SK-N-SH (cell line): ENCODE data around the gene VTCN1. TPM values are rescaled to one million over a fixed set of nuclear protein-coding genes. Genes with fewer than 3 reads are reported as not detected.

Experiments used
- CTCF ChIA-PET: fragments of 300-600, 350-600 bp; formaldehyde crosslinking; extraction: SDS; loops from one replicate; lab custom pipeline; 2021; lab: Yijun Ruan, JAX
- POLR2A ChIA-PET: fragments of 350-600 bp; sonication (Branson Sonifier 250); formaldehyde crosslinking; extraction: SDS; loops from one replicate; lab custom pipeline; 2020; ENCODE audit warnings: antibody characterized with exemption, inconsistent platforms; lab: Yijun Ruan, JAX
- DNase-seq: peaks from one replicate; pipeline ENCODE4 v3.0.0; 2012
- H2AFZ ChIP-seq: fragments of 200-600 bp; sonication (generic); 2 replicates; pipeline ENCODE4 v1.8.1; 2016; ENCODE audit warnings: antibody characterized with exemption, mild to moderate bottlenecking, low read depth
- H3F3A ChIP-seq: fragments of 200-600 bp; sonication (generic); replicated peaks from 2 replicates; pipeline ENCODE3; 2016; ENCODE audit warnings: antibody characterized with exemption, mild to moderate bottlenecking; ENCODE audit not compliant: insufficient read depth
- H3K27ac ChIP-seq, 2 experiments: fragments of 200-500 bp in 1 of 2; fragments of 200-600 bp in 1 of 2; sonication (Bioruptor generic) in 1 of 2; sonication (generic), shearing (Covaris generic) in 1 of 2; 2 replicates each; pipeline versions ENCODE4 v1.5.1 to v1.6.1; 2014 to 2016; ENCODE audit warnings: low read depth in 2 of 2, inconsistent platforms in 1 of 2, low read length in 1 of 2, mild to moderate bottlenecking in 1 of 2, mixed read lengths in 1 of 2
- H3K27me3 ChIP-seq: fragments of 200-600 bp; sonication (generic), shearing (Covaris generic); 2 replicates; pipeline ENCODE4 v1.6.1; 2016; ENCODE audit warnings: mixed run types; ENCODE audit not compliant: insufficient read depth
- H3K36me3 ChIP-seq, 2 experiments: fragments of 200-500 bp in 1 of 2; fragments of 200-600 bp in 1 of 2; sonication (Bioruptor generic) in 1 of 2; sonication (generic) in 1 of 2; replicated peaks in 1 of 2; 2 replicates each; pipeline versions ENCODE3 to v1.5.1; 2014 to 2016; ENCODE audit warnings: low read length in 1 of 2, mild to moderate bottlenecking in 1 of 2; ENCODE audit not compliant: insufficient read depth in 2 of 2, control insufficient read depth in 1 of 2
- H3K4me1 ChIP-seq, 2 experiments: fragments of 200-500 bp in 1 of 2; fragments of 200-600 bp in 1 of 2; sonication (Bioruptor generic) in 1 of 2; sonication (generic), shearing (Covaris generic) in 1 of 2; 2 replicates each; pipeline versions ENCODE4 v1.5.1 to v1.6.1; 2014 to 2016; ENCODE audit warnings: low read depth in 1 of 2, low read length in 1 of 2, mixed run types in 1 of 2; ENCODE audit not compliant: insufficient read depth in 2 of 2, control insufficient read depth in 1 of 2
- H3K4me2 ChIP-seq: fragments of 200-600 bp; sonication (generic), shearing (Covaris generic); 2 replicates; pipeline ENCODE4 v1.6.1; 2017; ENCODE audit warnings: mixed run types
- H3K4me3 ChIP-seq, 2 experiments: fragments of 200-500 bp in 1 of 2; fragments of 200-600 bp in 1 of 2; sonication (Bioruptor generic) in 1 of 2; sonication (generic), shearing (Covaris generic) in 1 of 2; 2 replicates each; pipeline versions ENCODE4 v1.5.1 to v1.8.1; 2014 to 2016; ENCODE audit warnings: low read depth in 2 of 2, inconsistent platforms in 1 of 2, low read length in 1 of 2, mild to moderate bottlenecking in 1 of 2, mixed read lengths in 1 of 2, moderate library complexity in 1 of 2
- H3K79me2 ChIP-seq: fragments of 200-600 bp; sonication (generic); 2 replicates; pipeline ENCODE4 v1.8.1; 2017; ENCODE audit warnings: mild to moderate bottlenecking; ENCODE audit not compliant: insufficient read depth
- H3K9ac ChIP-seq: fragments of 200-600 bp; sonication (generic); 2 replicates; pipeline ENCODE4 v1.6.1; 2017; ENCODE audit warnings: mixed run types
- H3K9me2 ChIP-seq: fragments of 200-600 bp; sonication (generic); 2 replicates; pipeline ENCODE4 v1.6.1; 2017; ENCODE audit warnings: mixed run types
- H3K9me3 ChIP-seq: fragments of 200-600 bp; sonication (generic); 2 replicates; pipeline ENCODE4 v1.6.1; 2017; ENCODE audit warnings: mixed run types, mild to moderate bottlenecking, moderate library complexity
- H4K20me1 ChIP-seq: fragments of 200-600 bp; sonication (generic); 2 replicates; pipeline ENCODE4 v1.6.1; 2017; ENCODE audit warnings: mild to moderate bottlenecking, mixed run types; ENCODE audit not compliant: insufficient read depth
- CTCF ChIP-seq: fragments of 200-600 bp; sonication (generic); IDR thresholded peaks from 2 replicates; pipeline ENCODE4 v1.6.1; 2017; ENCODE audit warnings: antibody characterized with exemption, mild to moderate bottlenecking, moderate library complexity
- EP300 ChIP-seq, 2 experiments: IDR thresholded peaks; 2 replicates each; pipeline versions ENCODE4 v1.4.0 to v1.6.1; 2012; ENCODE audit warnings: borderline replicate concordance in 1 of 2, low read depth in 1 of 2, low read length in 1 of 2
- EZH2phosphoT487 ChIP-seq: fragments of 200-600 bp; sonication (generic); IDR thresholded peaks from 2 replicates; pipeline ENCODE4 v1.6.1; 2017; ENCODE audit warnings: low read depth, mixed run types, mild to moderate bottlenecking, antibody characterized with exemption, moderate library complexity, borderline replicate concordance
- FOXJ3 ChIP-seq: sonication (generic); formaldehyde crosslinking; IDR thresholded peaks from 2 replicates; pipeline ENCODE4 v1.5.1; 2020; ENCODE audit warnings: mild to moderate bottlenecking, missing genetic modification reagents
- FOXM1 ChIP-seq: IDR thresholded peaks from 2 replicates; pipeline ENCODE4 v1.4.0; 2012; ENCODE audit warnings: low read depth, mild to moderate bottlenecking
- GATA2 ChIP-seq: sonication (generic); formaldehyde crosslinking; IDR thresholded peaks from 2 replicates; pipeline ENCODE4 v1.5.0; 2020; ENCODE audit warnings: mild to moderate bottlenecking, missing genetic modification reagents
- IRF3 ChIP-seq: fragments of 150-350 bp; IDR thresholded peaks from 2 replicates; pipeline ENCODE4 v1.6.1; 2016; ENCODE audit warnings: mild to moderate bottlenecking, low read depth, low read length
- MEF2A ChIP-seq: IDR thresholded peaks from 2 replicates; pipeline ENCODE4 v1.4.0; 2012; ENCODE audit warnings: low read depth, borderline replicate concordance
- NFIC ChIP-seq: IDR thresholded peaks from 2 replicates; pipeline ENCODE4 v1.4.0; 2012; ENCODE audit warnings: borderline replicate concordance
- NRF1 ChIP-seq: IDR thresholded peaks from 2 replicates; pipeline ENCODE4 v1.6.1; 2012; ENCODE audit warnings: low read depth, mild to moderate bottlenecking, low read length
- POLR2AphosphoS5 ChIP-seq: IDR thresholded peaks from 2 replicates; pipeline ENCODE4 v1.6.1; 2012; ENCODE audit warnings: low read depth, low read length
- RAD21 ChIP-seq: IDR thresholded peaks from 2 replicates; pipeline ENCODE4 v1.6.1; 2012; ENCODE audit warnings: mild to moderate bottlenecking, low read length
- RCOR1 ChIP-seq: fragments of 150-350 bp; IDR thresholded peaks from 2 replicates; pipeline ENCODE4 v1.6.1; 2017; ENCODE audit warnings: antibody characterized with exemption, low read length
- RXRA ChIP-seq: IDR thresholded peaks from 2 replicates; pipeline ENCODE4 v1.4.0; 2012; ENCODE audit warnings: low read depth, mild to moderate bottlenecking, borderline replicate concordance
- SIN3A ChIP-seq: IDR thresholded peaks from 2 replicates; pipeline ENCODE4 v1.6.1; 2012; ENCODE audit warnings: low read depth, mild to moderate bottlenecking, low read length, moderate library complexity, borderline replicate concordance
- SMC3 ChIP-seq: IDR thresholded peaks from 2 replicates; pipeline ENCODE4 v1.6.1; 2012; ENCODE audit warnings: low read depth, low read length, improper control_type of control experiment
- TAF1 ChIP-seq: IDR thresholded peaks from 2 replicates; pipeline ENCODE4 v1.6.1; 2012; ENCODE audit warnings: low read depth, mild to moderate bottlenecking, low read length, moderate library complexity, borderline replicate concordance
- TCF12 ChIP-seq: IDR thresholded peaks from 2 replicates; pipeline ENCODE4 v1.4.0; 2012
- YY1 ChIP-seq: IDR thresholded peaks from 2 replicates; pipeline ENCODE4 v1.4.0; 2012; ENCODE audit warnings: low read depth, mild to moderate bottlenecking
- WGBS: methylation state at CpG from one replicate; pipeline ENCODE4 v1.1.6; 2017; ENCODE audit warnings: low lambda C conversion rate; 5-methylcytosine and 5-hydroxymethylcytosine counted together
- polyA plus RNA-seq, 3 experiments: library from polyadenylated mRNA; depleted of rRNA; stranded (reverse); fragments of >200 nt; gene quantifications; 2 replicates each; pipeline ENCODE4 v1.2.3, GENCODE V29; 2012
- TF ChIP-seq, protein P1 (sequence below): IDR thresholded peaks from 2 replicates; pipeline ENCODE4 v1.4.0; 2012; ENCODE audit warnings: low read depth, borderline replicate concordance

The VTCN1 gene
- polyA plus RNA-seq, 1 of the 3 experiments (the other 2 are of a cell fraction) = not detected

DNA sequence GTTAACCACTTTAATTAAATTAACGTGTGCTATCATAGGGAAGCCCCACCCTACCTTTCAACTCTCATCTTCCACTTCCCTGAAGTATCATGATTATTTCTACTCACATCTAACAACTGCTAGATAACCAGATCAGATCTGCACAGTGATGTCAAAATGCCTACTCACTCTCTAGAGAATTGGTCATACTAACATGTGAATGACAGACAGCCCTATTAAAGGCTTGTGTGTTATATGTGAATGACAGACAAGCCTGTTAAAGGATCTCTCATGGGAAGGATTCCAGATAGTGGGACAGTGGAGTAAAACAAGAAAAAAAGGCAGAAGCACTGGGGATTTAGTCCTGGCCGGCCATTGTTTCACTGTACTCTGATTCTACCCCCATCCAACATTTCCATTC lies 12.6 kb downstream of the VTCN1 start:
- TF ChIP-seq, protein P1, sequence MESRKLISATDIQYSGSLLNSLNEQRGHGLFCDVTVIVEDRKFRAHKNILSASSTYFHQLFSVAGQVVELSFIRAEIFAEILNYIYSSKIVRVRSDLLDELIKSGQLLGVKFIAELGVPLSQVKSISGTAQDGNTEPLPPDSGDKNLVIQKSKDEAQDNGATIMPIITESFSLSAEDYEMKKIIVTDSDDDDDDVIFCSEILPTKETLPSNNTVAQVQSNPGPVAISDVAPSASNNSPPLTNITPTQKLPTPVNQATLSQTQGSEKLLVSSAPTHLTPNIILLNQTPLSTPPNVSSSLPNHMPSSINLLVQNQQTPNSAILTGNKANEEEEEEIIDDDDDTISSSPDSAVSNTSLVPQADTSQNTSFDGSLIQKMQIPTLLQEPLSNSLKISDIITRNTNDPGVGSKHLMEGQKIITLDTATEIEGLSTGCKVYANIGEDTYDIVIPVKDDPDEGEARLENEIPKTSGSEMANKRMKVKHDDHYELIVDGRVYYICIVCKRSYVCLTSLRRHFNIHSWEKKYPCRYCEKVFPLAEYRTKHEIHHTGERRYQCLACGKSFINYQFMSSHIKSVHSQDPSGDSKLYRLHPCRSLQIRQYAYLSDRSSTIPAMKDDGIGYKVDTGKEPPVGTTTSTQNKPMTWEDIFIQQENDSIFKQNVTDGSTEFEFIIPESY = no peak
- no peak for TF ChIP-seq RCOR1
- TF ChIP-seq TAF1 = no peak
- TF ChIP-seq SIN3A = no peak
- no peak for TF ChIP-seq NRF1
- no peak for TF ChIP-seq TCF12
- TF ChIP-seq EZH2phosphoT487 = no peak
- no peak for TF ChIP-seq SMC3
- TF ChIP-seq NFIC = no peak
- TF ChIP-seq FOXJ3 (CRISPR knock-in tag) = no peak
- no peak for TF ChIP-seq MEF2A
- no peak for TF ChIP-seq FOXM1
- TF ChIP-seq CTCF = no peak
- no peak for TF ChIP-seq EP300 (IDR thresholded peaks at IDR 0.05; ENCODE audit: borderline replicate concordance in 1 of 2, low read depth in 1 of 2, low read length in 1 of 2)
- TF ChIP-seq YY1 = no peak
- TF ChIP-seq RAD21 = no peak
- no peak for TF ChIP-seq RXRA
- no peak for TF ChIP-seq POLR2AphosphoS5
- TF ChIP-seq IRF3 = no peak
- TF ChIP-seq GATA2 = no peak
- Histone ChIP-seq H2AFZ (no peak overlapping the region), H3K27ac (no peak overlapping the region), H3K4me2 (no peak overlapping the region), H3K4me3 (no peak overlapping the region), H3F3A (no peaks in the 10 kb centered on the region), H3K9me3 (no peaks in the 10 kb centered on the region), H3K36me3 (no peaks in the 10 kb centered on the region), H3K79me2 (no peaks in the 10 kb centered on the region), H3K9me2 (no peaks in the 10 kb centered on the region), H3K4me1 (no peaks in the 10 kb centered on the region), H3K9ac (no peak overlapping the region), H3K27me3 (peaks cover 9% of the 10 kb centered on the region), H4K20me1 (no peaks in the 10 kb centered on the region)
- ChIA-PET CTCF (no interaction called here), POLR2A (no interaction called here)
- WGBS = 56% methylated on average over 2 of the region's 2 CpGs
- DNase-seq = no peak
